HUES6 (cell line): Measurements from ENCODE around the gene CCPG1.

Experiments
- H3K27ac ChIP-seq: 2 replicates; pipeline ENCODE4 v1.7.0; 2013; ENCODE audit warnings: low read depth, mild to moderate bottlenecking, low read length, inconsistent platforms
- H3K27me3 ChIP-seq: 2 replicates; pipeline ENCODE4 v1.6.1; 2013; ENCODE audit warnings: low read length; ENCODE audit not compliant: control insufficient read depth, insufficient read depth
- H3K36me3 ChIP-seq: 2 replicates; pipeline ENCODE4 v1.6.1; 2013; ENCODE audit warnings: low read length; ENCODE audit not compliant: control insufficient read depth, insufficient read depth
- H3K4me1 ChIP-seq: 2 replicates; pipeline ENCODE4 v1.6.1; 2013; ENCODE audit warnings: low read length; ENCODE audit not compliant: control insufficient read depth, insufficient read depth
- H3K4me3 ChIP-seq: 2 replicates; pipeline ENCODE4 v1.5.1; 2013; ENCODE audit warnings: low read depth, low read length
- H3K9ac ChIP-seq: one replicate; pipeline ENCODE4 v1.6.1; 2013; ENCODE audit warnings: mild to moderate bottlenecking, low read length
- H3K9me3 ChIP-seq: 2 replicates; pipeline ENCODE4 v1.6.1; 2013; ENCODE audit warnings: low read depth, low read length; ENCODE audit not compliant: control insufficient read depth, insufficient read depth

Gene CCPG1

DNA sequence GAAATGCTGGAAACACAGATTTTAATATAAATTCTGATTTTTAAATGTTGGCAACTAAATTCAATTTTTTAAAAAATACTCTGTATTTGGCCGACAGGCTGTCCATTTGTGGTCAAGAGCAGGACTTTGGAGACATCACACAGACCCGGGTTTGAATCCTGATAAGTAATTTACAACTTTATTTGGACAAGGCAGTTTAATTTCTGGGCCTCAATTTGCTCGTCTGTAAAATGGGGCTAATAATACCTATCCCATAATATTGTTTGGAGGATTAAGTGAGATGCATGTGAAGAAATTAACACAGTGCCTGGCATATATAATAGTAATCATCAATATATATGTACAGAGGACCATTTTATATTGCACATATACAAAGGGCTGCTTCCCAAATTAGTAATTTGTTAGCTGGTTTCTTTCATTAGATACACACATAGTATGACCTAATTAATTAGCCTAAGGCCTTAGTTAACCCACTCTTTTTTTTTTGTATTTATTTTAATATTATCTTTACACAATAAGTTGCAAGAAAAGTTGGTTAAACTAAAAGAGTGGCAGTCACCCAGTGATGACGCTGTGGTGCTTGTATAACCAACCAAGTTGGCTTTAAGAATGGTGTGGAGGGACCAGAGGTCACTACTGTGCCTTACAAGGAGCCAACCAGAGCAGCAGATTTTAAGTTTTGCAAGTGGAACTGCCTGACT lies 88.5 kb downstream of the CCPG1 start:
- Histone ChIP-seq H3K27ac (no peak overlapping the region), H3K9me3 (no peaks in the 10 kb centered on the region), H3K4me1 (peaks cover 8% of the 10 kb centered on the region), H3K4me3 (peak overlapping the region; percentile 71), H3K36me3 (no peaks in the 10 kb centered on the region), H3K27me3 (no peaks in the 10 kb centered on the region), H3K9ac (peak overlapping the region; percentile 76)

- Histone ChIP-seq H3K4me3 (peak within 1 kb of the TSS; percentile 71), H3K27ac (peak within 1 kb of the TSS; percentile 8; the same call in 1 of the 2 replicates), H3K36me3 (no peaks in the 10 kb centered on the region), H3K27me3 (no peaks in the 10 kb centered on the region), H3K9me3 (no peaks in the 10 kb centered on the region), H3K9ac (peak within 1 kb of the TSS; percentile 76), H3K4me1 (no peaks in the 10 kb centered on the region; the same call in 1 of the 2 replicates)
Observed at GRCh38 chr15:55318588-55319494, 89.3 kb downstream of the CCPG1 start, which contains the start of the genes PIGB and PIGBOS1. PIGB (plus strand) TSS chr15:55319222; CDS start chr15:55319251, 29 bp downstream. PIGBOS1 (minus strand) TSS chr15:55319123; CDS start chr15:55317792, 1,331 bp downstream.
